HepG2 (cell line): ENCODE measurements around the gene BTN1A1. TPM values are rescaled to one million over a fixed set of nuclear protein-coding genes. Genes with fewer than 3 reads are reported as not detected.

ENCODE experiments used
- ARID2 ChIP-seq: sonication (generic); formaldehyde crosslinking; IDR thresholded peaks from 2 replicates; pipeline ENCODE4 v1.8.1; 2022; ENCODE audit warnings: mild to moderate bottlenecking, missing genetic modification reagents, borderline replicate concordance
- CHD4 ChIP-seq: fragments of 200-600 bp; sonication (generic); IDR thresholded peaks from 2 replicates; pipeline ENCODE4 v1.7.0; 2017; ENCODE audit warnings: mild to moderate bottlenecking, low read length, borderline replicate concordance
- FIP1L1 ChIP-seq: fragments of 200-400 bp; formaldehyde crosslinking; IDR thresholded peaks from 2 replicates; pipeline ENCODE4 v1.6.1; 2018; ENCODE audit warnings: low read depth, mild to moderate bottlenecking, low read length, moderate library complexity, borderline replicate concordance; ENCODE audit not compliant: insufficient read depth
- FOXP1 ChIP-seq, 2 experiments: fragments of 450-650 bp in 1 of 2; IDR thresholded peaks; 2 replicates each; pipeline ENCODE4 v1.6.1; 2017 to 2018; ENCODE audit warnings: antibody characterized with exemption in 1 of 2
- HNF1B ChIP-seq: sonication (generic); formaldehyde crosslinking; IDR thresholded peaks from 2 replicates; pipeline ENCODE4 v1.5.1; 2020; ENCODE audit warnings: mild to moderate bottlenecking, moderate library complexity, missing genetic modification reagents
- HOXA3 ChIP-seq: sonication (generic); formaldehyde crosslinking; IDR thresholded peaks from 2 replicates; pipeline ENCODE4 v1.5.0; 2020; ENCODE audit warnings: missing genetic modification reagents
- KAT8 ChIP-seq: IDR thresholded peaks from 2 replicates; pipeline ENCODE4 v1.6.1; 2016; ENCODE audit warnings: missing genetic modification reagents, missing compliant biosample characterization
- MIXL1 ChIP-seq: IDR thresholded peaks from 2 replicates; pipeline ENCODE4 v1.6.1; 2016
- PBX3 ChIP-seq: sonication (generic); formaldehyde crosslinking; IDR thresholded peaks from 2 replicates; pipeline ENCODE4 v1.8.1; 2023; ENCODE audit warnings: missing genetic modification reagents, inconsistent platforms, borderline replicate concordance
- RXRB ChIP-seq: IDR thresholded peaks from 2 replicates; pipeline ENCODE4 v1.6.1; 2016; ENCODE audit warnings: borderline replicate concordance, missing genetic modification reagents, missing compliant biosample characterization
- STAT5B ChIP-seq: sonication (generic); formaldehyde crosslinking; IDR thresholded peaks from 2 replicates; pipeline ENCODE4 v1.4.0; 2020; ENCODE audit warnings: missing genetic modification reagents
- YY1 ChIP-seq: IDR thresholded peaks from 2 replicates; pipeline ENCODE4 v1.6.1; 2011; ENCODE audit warnings: low read length, low read depth, moderate library complexity, mild to moderate bottlenecking; ENCODE audit not compliant: insufficient read depth, insufficient replicate concordance
- ZFP36L2 ChIP-seq: sonication (generic); formaldehyde crosslinking; IDR thresholded peaks from 2 replicates; pipeline ENCODE4 v1.4.0; 2020; ENCODE audit warnings: missing genetic modification reagents
- ZFP90 ChIP-seq: sonication (generic); formaldehyde crosslinking; IDR thresholded peaks from 2 replicates; pipeline ENCODE4 v1.8.0; 2022; ENCODE audit warnings: missing genetic modification reagents, mild to moderate bottlenecking, inconsistent platforms, borderline replicate concordance
- ZNF121 ChIP-seq: sonication (generic); formaldehyde crosslinking; IDR thresholded peaks from 2 replicates; pipeline ENCODE4 v1.5.0; 2020; ENCODE audit warnings: mild to moderate bottlenecking, missing genetic modification reagents
- ZNF329 ChIP-seq: sonication (generic); formaldehyde crosslinking; IDR thresholded peaks from 2 replicates; pipeline ENCODE4 v1.9.0; 2021; ENCODE audit warnings: low read depth, mild to moderate bottlenecking, missing genetic modification reagents
- ZNF549 ChIP-seq: sonication (generic); formaldehyde crosslinking; IDR thresholded peaks from 2 replicates; pipeline ENCODE4 v1.5.0; 2020; ENCODE audit warnings: missing genetic modification reagents
- ZNF746 ChIP-seq: sonication (generic); formaldehyde crosslinking; IDR thresholded peaks from 2 replicates; pipeline ENCODE4 v1.8.0; 2022; ENCODE audit warnings: mild to moderate bottlenecking, missing genetic modification reagents
- ZNF792 ChIP-seq: IDR thresholded peaks from 2 replicates; pipeline ENCODE4 v1.6.1; 2016
- ZXDC ChIP-seq: sonication (generic); formaldehyde crosslinking; IDR thresholded peaks from 2 replicates; pipeline ENCODE4 v1.5.0; 2020; ENCODE audit warnings: mild to moderate bottlenecking, missing genetic modification reagents
- polyA plus RNA-seq, 8 experiments: library from polyadenylated mRNA; depleted of rRNA in 3 of 8; stranded (reverse) in 7 of 8; unstranded in 1 of 8; fragments of >200 nt; fragmentation: Illumina TruSeq in 4 of 8; extraction: Trizol in 4 of 8; gene quantifications; 2 replicates each; pipeline versions ENCODE4 v1.2.1 to v1.2.3, GENCODE V29; 2011 to 2016; ENCODE audit warnings: low read depth in 4 of 8, missing spikeins in 1 of 8, mixed read lengths in 1 of 8; ENCODE audit not compliant: insufficient read depth in 1 of 8
- total RNA-seq, 5 experiments: library from RNA; depleted of rRNA; stranded (reverse); fragments of >200 nt; fragmentation: Illumina TruSeq; extraction: Trizol; gene quantifications; 2 replicates each; pipeline ENCODE4 v1.2.3, GENCODE V29; 2016; ENCODE audit warnings: low read depth in 1 of 5
- TF ChIP-seq, protein P1 (sequence below): sonication (generic); formaldehyde crosslinking; IDR thresholded peaks from 2 replicates; pipeline ENCODE4 v1.8.0; 2022; ENCODE audit warnings: mild to moderate bottlenecking, missing genetic modification reagents, borderline replicate concordance
- TF ChIP-seq, protein P2 (sequence below): fragments of 450-650 bp; IDR thresholded peaks from 2 replicates; pipeline ENCODE4 v1.6.1; 2017

BTN1A1 gene
- total and polyA plus RNA-seq, 2 of the 13 experiments (the other 11 are each of a cell fraction or from before 2014, with no cell fraction given) = 0.04 TPM; not detected in 1

GRCh38 chr6:26553264-26553634, 53.1 kb downstream of the BTN1A1 start (continued):
- 0 out of 2 replicates have a peak, but pooled peaks have one; percentile 54 for TF ChIP-seq ZNF329 (CRISPR knock-in tag)
- peak; percentile 63 for TF ChIP-seq MIXL1 (CRISPR knock-in tag)
- no peak for TF ChIP-seq ZXDC
- TF ChIP-seq ZFP90 (CRISPR knock-in tag) = peak; percentile 38; the same call in 1 of the 2 replicates
- no peak for TF ChIP-seq ARID2
- 0 out of 2 replicates have a peak, but pooled peaks have one; percentile 10 for TF ChIP-seq ZNF121 (CRISPR knock-in tag)
- TF ChIP-seq ZFP36L2 (CRISPR knock-in tag) = peak; percentile 55; the same call in 1 of the 2 replicates
- TF ChIP-seq PBX3 (CRISPR knock-in tag) = no peak
- TF ChIP-seq ZNF746 (CRISPR knock-in tag) = peak; percentile 52; the same call in 1 of the 2 replicates
- TF ChIP-seq, protein P1, sequence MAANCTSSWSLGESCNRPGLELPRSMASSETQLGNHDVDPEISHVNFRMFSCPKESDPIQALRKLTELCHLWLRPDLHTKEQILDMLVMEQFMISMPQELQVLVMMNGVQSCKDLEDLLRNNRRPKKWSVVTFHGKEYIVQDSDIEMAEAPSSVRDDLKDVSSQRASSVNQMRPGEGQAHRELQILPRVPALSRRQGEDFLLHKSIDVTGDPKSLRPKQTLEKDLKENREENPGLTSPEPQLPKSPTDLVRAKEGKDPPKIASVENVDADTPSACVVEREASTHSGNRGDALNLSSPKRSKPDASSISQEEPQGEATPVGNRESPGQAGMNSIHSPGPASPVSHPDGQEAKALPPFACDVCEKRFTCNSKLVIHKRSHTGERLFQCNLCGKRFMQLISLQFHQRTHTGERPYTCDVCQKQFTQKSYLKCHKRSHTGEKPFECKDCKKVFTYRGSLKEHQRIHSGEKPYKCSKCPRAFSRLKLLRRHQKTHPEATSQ (CRISPR knock-in tag) = no peak; the same call in 1 of the 2 replicates
- no peak for TF ChIP-seq STAT5B (CRISPR knock-in tag)
- TF ChIP-seq, protein P2, sequence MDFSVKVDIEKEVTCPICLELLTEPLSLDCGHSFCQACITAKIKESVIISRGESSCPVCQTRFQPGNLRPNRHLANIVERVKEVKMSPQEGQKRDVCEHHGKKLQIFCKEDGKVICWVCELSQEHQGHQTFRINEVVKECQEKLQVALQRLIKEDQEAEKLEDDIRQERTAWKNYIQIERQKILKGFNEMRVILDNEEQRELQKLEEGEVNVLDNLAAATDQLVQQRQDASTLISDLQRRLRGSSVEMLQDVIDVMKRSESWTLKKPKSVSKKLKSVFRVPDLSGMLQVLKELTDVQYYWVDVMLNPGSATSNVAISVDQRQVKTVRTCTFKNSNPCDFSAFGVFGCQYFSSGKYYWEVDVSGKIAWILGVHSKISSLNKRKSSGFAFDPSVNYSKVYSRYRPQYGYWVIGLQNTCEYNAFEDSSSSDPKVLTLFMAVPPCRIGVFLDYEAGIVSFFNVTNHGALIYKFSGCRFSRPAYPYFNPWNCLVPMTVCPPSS = no peak
- 0 out of 2 replicates have a peak, but pooled peaks have one; percentile 5 for TF ChIP-seq CHD4
- TF ChIP-seq FIP1L1 = no peak
- peak; percentile 79 for TF ChIP-seq RXRB (CRISPR knock-in tag)
- peak; percentile 32; the same call in 1 of the 2 replicates for TF ChIP-seq HOXA3 (CRISPR knock-in tag)
- peak; percentile 67 for TF ChIP-seq KAT8
- no peak for TF ChIP-seq FOXP1 (IDR thresholded peaks at IDR 0.05)
- TF ChIP-seq FOXP1 (CRISPR knock-in tag; IDR thresholded peaks at IDR 0.05) = no peak
- TF ChIP-seq YY1 = peak; percentile 49
- TF ChIP-seq ZNF549 (CRISPR knock-in tag) = no peak
- peak; percentile 49; the same call in 1 of the 2 replicates for TF ChIP-seq ZNF792 (CRISPR knock-in tag)
- TF ChIP-seq HNF1B (CRISPR knock-in tag) = peak; percentile 31; the same call in 1 of the 2 replicates
